ENCODE data around the gene PRKCE.

DNA sequence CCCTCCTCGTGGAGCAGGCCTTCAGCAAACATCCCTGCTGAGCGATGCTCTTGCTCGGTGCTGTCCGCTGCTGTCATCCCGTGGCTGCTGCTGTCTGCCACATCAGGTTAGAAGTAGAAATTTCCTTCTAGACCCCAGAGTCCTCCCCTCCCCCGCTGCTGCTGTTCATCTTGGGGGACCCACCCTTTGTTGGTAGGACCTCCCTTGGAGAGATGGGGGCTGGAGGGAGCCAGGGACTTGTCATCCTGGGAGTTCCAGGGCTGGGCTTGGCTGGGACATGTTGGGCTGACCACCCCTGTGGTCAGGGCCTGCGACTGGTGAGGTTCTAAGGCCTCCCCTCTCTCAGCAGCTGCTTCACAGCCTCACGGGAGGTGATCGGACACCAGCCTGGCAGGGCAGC, 122.4 kb downstream of the PRKCE start:
- TF ChIP-seq, protein P1, sequence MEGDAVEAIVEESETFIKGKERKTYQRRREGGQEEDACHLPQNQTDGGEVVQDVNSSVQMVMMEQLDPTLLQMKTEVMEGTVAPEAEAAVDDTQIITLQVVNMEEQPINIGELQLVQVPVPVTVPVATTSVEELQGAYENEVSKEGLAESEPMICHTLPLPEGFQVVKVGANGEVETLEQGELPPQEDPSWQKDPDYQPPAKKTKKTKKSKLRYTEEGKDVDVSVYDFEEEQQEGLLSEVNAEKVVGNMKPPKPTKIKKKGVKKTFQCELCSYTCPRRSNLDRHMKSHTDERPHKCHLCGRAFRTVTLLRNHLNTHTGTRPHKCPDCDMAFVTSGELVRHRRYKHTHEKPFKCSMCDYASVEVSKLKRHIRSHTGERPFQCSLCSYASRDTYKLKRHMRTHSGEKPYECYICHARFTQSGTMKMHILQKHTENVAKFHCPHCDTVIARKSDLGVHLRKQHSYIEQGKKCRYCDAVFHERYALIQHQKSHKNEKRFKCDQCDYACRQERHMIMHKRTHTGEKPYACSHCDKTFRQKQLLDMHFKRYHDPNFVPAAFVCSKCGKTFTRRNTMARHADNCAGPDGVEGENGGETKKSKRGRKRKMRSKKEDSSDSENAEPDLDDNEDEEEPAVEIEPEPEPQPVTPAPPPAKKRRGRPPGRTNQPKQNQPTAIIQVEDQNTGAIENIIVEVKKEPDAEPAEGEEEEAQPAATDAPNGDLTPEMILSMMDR (IDR thresholded peaks at IDR 0.05; ENCODE audit: poor library complexity), result no peak
- TF ChIP-seq EZH2 (IDR thresholded peaks at IDR 0.05; ENCODE audit: borderline replicate concordance) (no peak), EZH2phosphoT487 (IDR thresholded peaks at IDR 0.05; ENCODE audit: low read depth, severe bottlenecking, unreplicated experiment) (no peak)
